MM.1S (cell line): ENCODE data around the gene MED14.

ENCODE experiments used
- DNase-seq: peaks from one replicate; pipeline ENCODE4 v3.0.0-alpha.2; 2015
- H2AFZ ChIP-seq: fragments of 300-600 bp; sonication (generic); 2 replicates; pipeline ENCODE4 v1.6.0; 2016; ENCODE audit warnings: antibody characterized with exemption, low read length
- H3F3A ChIP-seq: fragments of 300-600 bp; sonication (generic); 2 replicates; pipeline ENCODE4 v1.6.1; 2016; ENCODE audit warnings: mild to moderate bottlenecking, antibody characterized with exemption, low read length, moderate library complexity, mixed read lengths; ENCODE audit not compliant: insufficient read depth
- H3K27ac ChIP-seq: fragments of 300-600 bp; sonication (generic); 2 replicates; pipeline ENCODE4 v1.5.1; 2016; ENCODE audit warnings: mild to moderate bottlenecking, low read length
- H3K27me3 ChIP-seq: fragments of 300-600 bp; sonication (generic); replicated peaks from 2 replicates; pipeline ENCODE4 v1.6.0; 2016; ENCODE audit warnings: low read length; ENCODE audit not compliant: insufficient read depth
- H3K36me3 ChIP-seq: fragments of 300-600 bp; sonication (generic); replicated peaks from 2 replicates; pipeline ENCODE4 v1.6.1; 2016; ENCODE audit warnings: mild to moderate bottlenecking, low read length, mixed read lengths; ENCODE audit not compliant: insufficient read depth
- H3K4me1 ChIP-seq: fragments of 300-600 bp; sonication (generic); 2 replicates; pipeline ENCODE4 v1.6.1; 2016; ENCODE audit warnings: low read length, mixed read lengths
- H3K4me2 ChIP-seq: fragments of 300-600 bp; sonication (generic); 2 replicates; pipeline ENCODE4 v1.6.0; 2016; ENCODE audit warnings: low read depth, low read length
- H3K4me3 ChIP-seq: fragments of 300-600 bp; sonication (generic); 2 replicates; pipeline ENCODE4 v1.5.1; 2016; ENCODE audit warnings: low read length, mixed read lengths
- H3K79me2 ChIP-seq: fragments of 300-600 bp; sonication (generic); 2 replicates; pipeline ENCODE4 v1.6.1; 2016; ENCODE audit warnings: mixed run types, low read length, mixed read lengths
- H3K9ac ChIP-seq: fragments of 300-600 bp; sonication (generic); 2 replicates; pipeline ENCODE4 v1.6.1; 2016; ENCODE audit warnings: low read length, mixed read lengths
- H3K9me2 ChIP-seq: fragments of 300-600 bp; sonication (generic); replicated peaks from 2 replicates; pipeline ENCODE4 v1.6.1; 2016; ENCODE audit warnings: mild to moderate bottlenecking, low read length, mixed read lengths; ENCODE audit not compliant: insufficient read depth
- H3K9me3 ChIP-seq: fragments of 300-600 bp; sonication (generic); replicated peaks from 2 replicates; pipeline ENCODE4 v1.6.1; 2016; ENCODE audit warnings: mild to moderate bottlenecking, low read length, mixed read lengths; ENCODE audit not compliant: insufficient read depth
- H4K20me1 ChIP-seq: fragments of 300-600 bp; sonication (generic); 2 replicates; pipeline ENCODE4 v1.6.1; 2016; ENCODE audit warnings: mild to moderate bottlenecking, low read length, moderate library complexity, mixed read lengths; ENCODE audit not compliant: insufficient read depth
- EZH2 ChIP-seq: fragments of 300-600 bp; sonication (generic); optimal IDR thresholded peaks from 2 replicates; pipeline ENCODE3; 2017; ENCODE audit warnings: low read depth, mild to moderate bottlenecking, antibody characterized with exemption, low read length, mixed read lengths
- EZH2phosphoT487 ChIP-seq: fragments of 300-600 bp; sonication (generic); IDR thresholded peaks from 2 replicates; pipeline ENCODE4 v1.6.1; 2018; ENCODE audit warnings: antibody characterized with exemption, low read length
- TF ChIP-seq, protein P1 (sequence below): fragments of 300-600 bp; sonication (generic); IDR thresholded peaks from 2 replicates; pipeline ENCODE4 v1.5.1; 2016; ENCODE audit warnings: antibody characterized with exemption, low read length, mixed read lengths

MED14 gene

DNA sequence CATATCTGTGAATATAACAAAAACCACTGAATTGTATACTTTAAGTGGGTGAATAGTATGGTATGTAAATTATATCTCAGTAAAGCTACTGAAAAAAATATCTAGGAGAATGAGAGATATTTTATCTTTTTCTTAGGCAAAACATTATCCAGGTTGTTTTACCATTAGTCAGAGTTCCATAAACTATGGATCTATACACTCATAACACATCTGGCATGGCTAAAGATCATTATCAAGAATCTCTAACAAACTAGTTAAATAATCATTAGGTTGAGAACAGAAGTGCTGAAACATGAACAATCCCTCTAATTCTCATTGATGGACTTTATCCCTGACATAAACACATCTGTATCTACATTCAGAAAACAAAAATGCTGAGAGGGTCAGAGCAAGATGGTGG, 15.6 kb downstream of the MED14 start:
- H2AFZ ChIP-seq = no peak overlapping the region
- no peak for TF ChIP-seq EZH2phosphoT487

DNA sequence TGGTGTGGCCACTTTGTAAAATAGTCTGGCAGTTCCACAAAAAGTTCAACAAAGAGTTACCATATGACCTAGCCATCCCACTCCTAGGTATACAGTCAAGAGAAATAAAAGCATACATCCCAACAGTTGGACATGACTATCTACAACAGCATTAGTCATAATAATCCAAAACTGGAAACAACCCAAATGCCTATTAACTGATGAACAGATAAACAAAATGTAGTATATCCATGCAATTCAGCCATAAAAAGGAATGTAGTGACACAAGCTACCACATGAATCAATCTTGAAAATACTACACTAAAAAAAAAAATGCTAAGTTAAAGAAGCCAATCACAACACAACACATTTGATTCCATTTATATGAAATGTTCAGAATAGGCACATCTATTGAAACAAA, 16.1 kb downstream of the MED14 start:
- no peaks in the 10 kb centered on the region for H3F3A ChIP-seq
- no peaks in the 10 kb centered on the region for H3K9me2 ChIP-seq
- no peak overlapping the region for H3K9ac ChIP-seq
- DNase-seq = no peak
- no peak overlapping the region for H3K4me2 ChIP-seq
- no peak overlapping the region for H3K27ac ChIP-seq
- no peak overlapping the region for H3K4me3 ChIP-seq
- no peaks in the 10 kb centered on the region for H3K9me3 ChIP-seq
- no peaks in the 10 kb centered on the region for H3K4me1 ChIP-seq
- H2AFZ ChIP-seq = no peak overlapping the region
- no peaks in the 10 kb centered on the region for H3K36me3 ChIP-seq
- H3K79me2 ChIP-seq = peaks cover 65% of the 10 kb centered on the region
- no peaks in the 10 kb centered on the region for H4K20me1 ChIP-seq
- no peaks in the 10 kb centered on the region for H3K27me3 ChIP-seq
- TF ChIP-seq, protein P1, sequence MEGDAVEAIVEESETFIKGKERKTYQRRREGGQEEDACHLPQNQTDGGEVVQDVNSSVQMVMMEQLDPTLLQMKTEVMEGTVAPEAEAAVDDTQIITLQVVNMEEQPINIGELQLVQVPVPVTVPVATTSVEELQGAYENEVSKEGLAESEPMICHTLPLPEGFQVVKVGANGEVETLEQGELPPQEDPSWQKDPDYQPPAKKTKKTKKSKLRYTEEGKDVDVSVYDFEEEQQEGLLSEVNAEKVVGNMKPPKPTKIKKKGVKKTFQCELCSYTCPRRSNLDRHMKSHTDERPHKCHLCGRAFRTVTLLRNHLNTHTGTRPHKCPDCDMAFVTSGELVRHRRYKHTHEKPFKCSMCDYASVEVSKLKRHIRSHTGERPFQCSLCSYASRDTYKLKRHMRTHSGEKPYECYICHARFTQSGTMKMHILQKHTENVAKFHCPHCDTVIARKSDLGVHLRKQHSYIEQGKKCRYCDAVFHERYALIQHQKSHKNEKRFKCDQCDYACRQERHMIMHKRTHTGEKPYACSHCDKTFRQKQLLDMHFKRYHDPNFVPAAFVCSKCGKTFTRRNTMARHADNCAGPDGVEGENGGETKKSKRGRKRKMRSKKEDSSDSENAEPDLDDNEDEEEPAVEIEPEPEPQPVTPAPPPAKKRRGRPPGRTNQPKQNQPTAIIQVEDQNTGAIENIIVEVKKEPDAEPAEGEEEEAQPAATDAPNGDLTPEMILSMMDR = no peak
- TF ChIP-seq EZH2 = no peak
- TF ChIP-seq EZH2phosphoT487 = no peak

More for the DNA sequence above, 15.6 kb downstream of the MED14 start:
- H3K27ac ChIP-seq = no peak overlapping the region
- H3K9ac ChIP-seq = no peak overlapping the region
- H3K4me1 ChIP-seq = no peaks in the 10 kb centered on the region
- no peaks in the 10 kb centered on the region for H3K36me3 ChIP-seq
- no peak for DNase-seq
- no peaks in the 10 kb centered on the region for H3F3A ChIP-seq
- no peaks in the 10 kb centered on the region for H4K20me1 ChIP-seq
- H3K9me2 ChIP-seq = no peaks in the 10 kb centered on the region
- H3K79me2 ChIP-seq = peaks cover 67% of the 10 kb centered on the region
- no peak overlapping the region for H3K4me2 ChIP-seq
- no peaks in the 10 kb centered on the region for H3K27me3 ChIP-seq
- H3K9me3 ChIP-seq = no peaks in the 10 kb centered on the region
- H3K4me3 ChIP-seq = no peak overlapping the region

DNA sequence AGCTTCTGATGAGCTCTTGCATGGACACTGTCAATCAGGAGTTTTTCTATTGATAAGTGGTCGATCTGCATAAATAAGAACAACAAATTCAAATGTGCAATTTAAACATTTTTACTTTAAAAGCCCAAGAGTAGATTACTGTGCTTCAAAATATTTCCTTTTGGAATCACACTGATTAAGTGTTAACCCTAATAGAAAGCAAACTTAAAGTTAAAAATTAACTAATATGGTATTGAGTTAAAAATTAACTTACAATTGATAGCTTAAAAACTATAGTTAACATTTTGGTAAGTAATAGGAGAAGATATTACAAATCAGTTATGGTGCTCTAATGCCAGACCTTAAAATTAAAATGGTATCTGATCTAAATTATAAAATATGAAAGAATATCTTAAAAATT, 25.9 kb downstream of the MED14 start:
- H3K4me1 ChIP-seq = no peaks in the 10 kb centered on the region
- H3K4me2 ChIP-seq = no peak overlapping the region
- no peaks in the 10 kb centered on the region for H3K36me3 ChIP-seq
- no peaks in the 10 kb centered on the region; the same call in 1 of the 2 replicates for H3K79me2 ChIP-seq
- no peaks in the 10 kb centered on the region for H3K27me3 ChIP-seq
- no peak overlapping the region for H3K27ac ChIP-seq
- H3K4me3 ChIP-seq = no peak overlapping the region
- no peaks in the 10 kb centered on the region; the same call in 1 of the 2 replicates for H3F3A ChIP-seq
- no peak for DNase-seq
- H3K9me2 ChIP-seq = no peaks in the 10 kb centered on the region
- H3K9ac ChIP-seq = no peak overlapping the region
- TF ChIP-seq EZH2phosphoT487 (no peak), EZH2 (no peak)
- TF ChIP-seq, protein P1 = no peak
- no peaks in the 10 kb centered on the region for H4K20me1 ChIP-seq
- no peaks in the 10 kb centered on the region for H3K9me3 ChIP-seq
- H2AFZ ChIP-seq = no peak overlapping the region

DNA sequence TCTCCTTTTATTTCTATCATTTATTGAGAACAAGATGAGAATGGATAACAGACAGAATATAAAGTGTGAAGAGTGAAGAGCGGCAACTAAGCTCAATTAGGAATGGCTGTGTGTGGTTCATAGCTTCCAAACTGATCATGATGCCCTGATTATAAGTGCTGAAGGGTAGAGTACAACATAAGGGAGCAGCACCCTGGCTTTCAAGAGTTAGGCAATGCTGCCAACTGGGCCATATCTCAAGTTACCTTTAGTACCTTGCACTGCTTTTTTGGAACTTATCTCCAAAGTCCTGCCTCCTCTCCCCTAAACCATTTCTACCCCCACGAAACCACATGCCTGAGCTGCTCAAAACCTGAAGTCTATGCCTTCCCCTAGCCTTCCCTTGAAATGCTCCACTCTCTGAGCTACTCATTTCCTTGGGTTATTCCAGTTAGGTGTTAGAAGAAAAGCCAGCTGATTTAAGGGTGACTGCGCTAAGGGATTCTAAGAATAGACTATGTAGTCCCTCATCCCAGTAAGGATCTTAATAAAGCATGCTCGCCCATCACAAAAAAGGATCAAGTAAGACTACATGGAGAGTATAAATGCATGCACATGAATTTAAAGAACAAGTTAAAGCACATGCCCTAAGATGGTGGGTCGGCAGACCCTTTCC, 29.6 kb downstream of the MED14 start:
- no peak for DNase-seq
- TF ChIP-seq EZH2phosphoT487 = no peak
- TF ChIP-seq, protein P1 = no peak
- TF ChIP-seq EZH2 = no peak
- Histone ChIP-seq H3K9ac (no peak overlapping the region), H4K20me1 (no peaks in the 10 kb centered on the region), H3K4me2 (no peak overlapping the region), H3K9me2 (no peaks in the 10 kb centered on the region), H3K79me2 (no peaks in the 10 kb centered on the region), H3F3A (no peaks in the 10 kb centered on the region; the same call in 1 of the 2 replicates), H3K4me3 (no peak overlapping the region), H3K27me3 (no peaks in the 10 kb centered on the region), H3K27ac (no peak overlapping the region), H2AFZ (no peak overlapping the region), H3K36me3 (no peaks in the 10 kb centered on the region), H3K9me3 (no peaks in the 10 kb centered on the region), H3K4me1 (no peaks in the 10 kb centered on the region)
